Measurements from ENCODE around the gene DLGAP4.

DLGAP4 gene

DNA sequence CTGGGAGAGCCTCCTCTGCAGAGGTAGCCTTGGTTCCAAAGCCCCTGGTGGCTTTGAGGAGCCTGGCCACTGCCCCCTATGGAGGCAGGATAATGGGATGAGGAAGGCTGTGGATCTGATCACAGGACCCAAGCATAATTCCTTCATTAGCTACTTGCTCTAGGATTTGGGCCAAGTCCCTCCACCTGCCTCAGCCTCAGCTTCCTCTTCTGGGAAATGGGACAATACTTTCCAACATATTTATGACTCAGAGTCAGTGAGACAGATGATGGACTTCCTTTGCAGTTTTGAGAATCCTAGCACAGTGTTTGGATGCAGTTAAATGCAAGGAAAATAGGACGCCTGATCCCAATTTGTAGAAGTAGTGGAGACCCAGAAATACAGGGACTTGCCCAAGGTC lies 171.3 kb downstream of the DLGAP4 start:
- no peak for DNase-seq (ENCODE audit: low read depth in 2 of 2)

DNA sequence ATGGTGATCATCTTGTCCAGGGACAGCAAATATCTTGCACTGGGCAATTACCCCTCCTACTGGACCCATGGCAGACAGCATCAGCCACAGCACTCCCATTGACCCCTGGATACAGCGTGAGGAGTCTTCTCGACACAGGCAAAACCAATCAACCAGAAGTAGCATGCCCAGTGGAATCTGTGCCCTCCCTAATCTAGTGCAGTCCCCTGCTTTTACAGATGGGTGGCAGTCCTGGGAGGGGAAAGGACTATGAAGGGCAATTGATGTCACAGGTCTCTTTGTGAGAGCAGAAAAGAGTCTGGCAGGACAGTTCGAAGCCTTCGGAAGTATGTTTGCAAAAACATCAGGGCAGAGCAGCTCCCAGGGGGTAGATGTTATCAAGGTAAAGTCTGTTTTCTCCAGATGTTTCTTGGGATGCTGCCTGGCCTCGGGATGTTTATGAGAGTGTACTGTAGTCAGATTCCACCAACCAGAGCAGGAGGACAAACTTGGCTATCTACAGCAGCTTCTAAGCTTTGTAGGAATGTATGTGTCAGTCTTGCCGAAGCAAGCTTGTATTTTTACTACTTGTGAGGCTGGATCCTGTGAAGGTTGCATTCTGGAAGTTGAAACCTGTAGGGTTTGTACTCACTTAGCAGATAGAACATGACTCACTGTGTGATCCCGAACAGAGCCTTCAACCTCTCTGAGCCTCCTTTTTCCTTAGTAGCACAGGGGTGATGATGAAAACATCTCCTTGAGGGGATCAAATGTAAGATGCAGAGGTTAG lies 172.2 kb downstream of the DLGAP4 start:
- DNase-seq (ENCODE audit: low read depth in 2 of 2), result no peak

DNA sequence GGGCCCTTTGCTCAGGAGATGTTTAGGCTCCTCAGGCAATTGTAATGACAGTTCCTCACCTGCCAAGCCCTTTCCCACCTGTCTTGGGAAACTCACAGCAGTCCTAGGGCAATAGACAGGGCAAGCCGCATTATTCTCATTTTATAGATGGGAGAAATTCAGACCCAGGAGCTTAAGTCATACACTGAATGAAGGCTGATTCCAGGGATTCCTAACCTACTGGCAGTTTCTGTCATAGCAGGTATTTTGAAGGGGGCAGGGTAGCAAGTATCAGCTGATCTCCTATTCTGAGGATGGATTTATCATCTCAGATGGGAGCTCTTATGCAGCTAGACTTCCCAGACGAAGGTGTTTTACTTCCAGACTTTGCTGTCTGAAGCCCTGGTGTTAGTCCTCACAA lies 173.8 kb downstream of the DLGAP4 start:
- no peak for DNase-seq (ENCODE audit: low read depth in 2 of 2)

DNA sequence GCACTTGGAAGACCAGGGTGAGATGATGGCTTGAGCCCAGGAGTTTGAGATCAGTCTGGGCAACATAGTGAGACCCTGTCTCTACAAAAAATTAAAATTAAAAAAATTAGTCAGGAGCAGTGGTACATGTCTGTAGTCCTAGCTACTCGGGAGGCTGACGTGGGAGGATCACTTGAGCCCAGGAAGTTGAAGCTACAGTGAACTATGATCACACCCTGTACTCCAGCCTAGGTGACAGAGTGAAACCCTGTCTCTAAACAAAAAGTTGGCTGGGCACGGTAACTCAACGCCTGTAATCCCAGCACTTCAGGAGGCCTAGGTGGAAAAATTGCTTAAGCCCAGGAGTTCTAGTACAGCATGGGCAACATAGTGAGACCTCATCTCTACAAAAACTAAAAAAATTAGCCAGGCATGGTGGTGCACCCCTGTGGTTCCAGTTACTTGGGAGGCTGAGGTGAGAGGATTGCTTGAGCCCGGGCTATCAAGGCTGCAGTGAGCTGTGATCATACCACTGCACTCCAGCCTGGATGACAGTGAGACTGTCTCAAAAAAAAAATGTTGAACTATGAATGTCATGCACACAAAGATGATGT lies 174.4 kb downstream of the DLGAP4 start:
- DNase-seq (ENCODE audit: low read depth in 2 of 2), result no peak

DNA sequence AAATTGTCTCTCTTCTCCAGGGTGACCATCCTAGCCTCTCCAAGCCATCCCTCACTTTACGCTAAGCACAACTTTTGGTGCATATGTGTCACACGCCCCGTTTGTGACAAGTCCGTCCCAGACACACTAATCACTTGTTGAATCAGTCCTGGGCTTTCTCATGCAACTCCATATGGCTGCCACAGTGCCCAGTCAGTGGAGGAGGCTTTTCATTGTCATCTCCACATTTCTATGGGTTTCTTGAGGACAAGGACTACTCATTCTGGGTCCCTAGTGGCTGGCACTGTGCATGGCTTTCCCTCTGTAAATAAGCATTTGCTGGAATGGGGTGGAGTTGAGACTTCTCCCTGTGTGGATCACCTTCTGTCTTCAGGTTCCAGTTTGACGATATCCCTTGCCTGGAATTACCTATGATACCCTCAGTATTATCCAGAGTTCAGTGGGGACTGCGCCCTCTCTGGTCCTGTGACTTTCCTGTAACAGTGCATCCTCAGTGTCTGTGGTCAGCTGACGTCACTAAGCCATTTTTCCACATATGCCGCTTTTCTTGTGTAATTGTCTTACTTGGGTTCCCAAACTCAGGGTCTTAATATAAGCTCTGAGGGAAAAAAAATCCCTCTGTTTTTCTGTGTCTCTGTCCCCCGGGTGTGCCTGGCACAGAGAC lies 175.4 kb downstream of the DLGAP4 start:
- DNase-seq (ENCODE audit: low read depth in 2 of 2), result no peak

DNA sequence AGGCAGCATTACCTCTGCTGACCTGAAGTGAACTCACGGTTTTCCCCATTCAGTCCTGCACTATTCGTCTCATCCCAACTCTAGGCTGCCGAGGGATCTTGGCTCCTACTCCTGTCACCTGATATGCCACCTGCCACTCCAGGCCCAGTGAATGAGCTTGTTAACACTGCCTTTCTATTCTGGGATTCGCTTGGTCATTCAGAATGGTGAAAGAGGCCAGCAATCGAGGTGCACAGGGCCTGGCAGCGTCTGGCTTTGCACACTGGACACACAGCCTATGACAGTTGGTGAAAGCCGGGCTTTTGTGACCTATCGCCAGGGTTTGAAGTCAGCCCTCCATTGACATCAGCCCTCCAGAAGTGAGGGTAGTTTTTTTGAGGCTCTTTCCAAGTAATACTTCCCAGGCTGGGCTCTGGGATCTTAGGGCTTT lies 175.9 kb downstream of the DLGAP4 start:
- DNase-seq (ENCODE audit: low read depth in 2 of 2), result no peak

DNA sequence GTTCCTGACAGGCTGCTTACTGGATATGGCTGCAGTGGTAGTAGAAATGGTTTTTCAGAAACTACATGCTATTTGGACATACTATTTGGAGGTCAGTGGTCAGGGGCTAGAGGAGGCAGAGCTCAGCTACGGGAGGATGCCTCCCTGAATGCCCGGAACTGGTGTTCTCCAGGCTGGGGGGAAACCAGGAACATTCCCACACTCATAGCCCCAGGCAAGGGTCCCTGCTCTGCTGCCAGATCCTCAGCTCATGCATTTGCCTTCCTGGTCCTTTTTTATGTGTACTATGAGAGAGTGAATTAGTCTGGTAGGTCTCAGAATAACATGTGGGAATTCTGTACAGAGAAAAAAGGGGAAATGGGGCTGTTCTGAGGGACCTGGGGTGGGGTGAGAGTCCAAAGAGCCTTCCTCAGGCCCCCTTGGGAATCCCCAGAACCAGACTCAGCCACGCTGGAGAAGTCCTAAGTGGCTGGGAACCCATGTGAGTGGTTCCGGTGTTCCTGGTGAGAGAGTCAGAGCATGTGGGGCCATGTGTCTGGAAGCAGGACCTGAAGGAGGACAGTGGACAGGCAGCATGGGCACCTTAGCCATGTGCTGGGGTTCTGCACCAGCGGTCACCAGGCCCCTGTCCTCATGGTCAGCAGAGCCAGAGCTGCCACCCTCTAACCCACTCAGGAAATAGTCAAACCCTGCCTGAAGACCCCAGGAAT lies 177.2 kb downstream of the DLGAP4 start:
- DNase-seq (ENCODE audit: low read depth in 2 of 2), result no peak

DNA sequence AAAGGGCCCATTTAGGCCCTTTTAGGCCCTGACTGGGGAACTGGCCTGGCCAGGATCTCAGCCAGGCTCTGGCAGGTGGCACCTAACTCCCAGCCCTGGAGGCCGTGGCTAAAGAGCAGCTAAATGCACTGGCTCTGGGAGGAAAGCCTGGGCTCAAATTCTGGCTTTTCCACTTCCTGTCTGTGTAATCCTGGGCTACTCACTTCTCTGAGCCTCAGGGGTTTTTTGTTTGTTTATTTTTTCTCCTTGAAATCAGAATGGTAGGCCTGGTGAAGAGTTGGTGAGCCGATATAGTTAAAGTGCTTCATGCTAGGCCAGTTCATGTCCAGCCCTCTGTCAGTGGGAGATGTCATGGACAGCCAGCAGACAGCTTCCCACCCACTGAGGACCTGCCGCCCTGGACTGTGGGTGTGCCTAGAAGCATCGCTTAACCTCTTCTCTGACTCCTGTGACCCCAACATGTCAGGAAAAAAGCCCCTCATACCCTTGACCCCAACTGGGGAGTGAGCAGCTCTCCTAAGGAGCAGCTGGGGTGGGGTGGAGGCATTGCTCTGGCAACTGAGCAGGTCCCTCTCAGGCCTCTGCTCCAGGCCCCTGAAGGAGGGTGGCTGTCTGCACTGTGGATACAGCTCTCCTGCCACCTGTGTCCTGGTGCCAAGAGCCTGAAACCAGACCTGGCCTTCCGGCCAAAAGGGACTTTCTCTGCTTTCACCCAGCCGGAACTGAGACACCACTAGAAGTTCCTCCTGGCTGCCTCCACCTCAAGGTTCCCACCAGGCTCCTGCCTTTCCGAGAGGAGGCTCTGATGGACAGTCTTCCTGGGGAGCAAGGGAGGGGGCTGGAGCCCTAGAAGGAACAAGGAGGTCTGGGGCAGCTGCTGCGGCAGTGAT lies 178.0 kb downstream of the DLGAP4 start:
- no peak for DNase-seq (ENCODE audit: low read depth in 2 of 2)

DNA sequence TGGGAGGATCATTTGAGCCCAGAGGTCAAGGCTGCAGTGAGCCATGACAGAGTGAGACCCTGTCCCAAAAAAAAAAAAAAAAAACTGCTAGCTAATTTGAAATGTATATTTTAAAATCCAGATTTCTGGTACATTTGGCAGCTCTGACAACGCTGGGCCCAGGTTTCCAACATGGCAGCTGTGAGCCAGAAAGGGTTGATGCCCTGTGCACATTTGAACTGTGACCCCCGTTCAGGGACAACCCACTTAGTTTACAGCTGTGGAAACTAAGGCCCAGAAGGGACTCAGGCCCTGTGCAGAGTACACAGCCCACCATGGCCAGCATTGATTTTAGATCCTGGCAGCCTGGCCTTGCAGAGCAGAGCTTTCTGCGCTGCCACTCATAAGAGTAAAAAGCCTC lies 179.1 kb downstream of the DLGAP4 start:
- no peak for DNase-seq (ENCODE audit: low read depth in 2 of 2)

DNA sequence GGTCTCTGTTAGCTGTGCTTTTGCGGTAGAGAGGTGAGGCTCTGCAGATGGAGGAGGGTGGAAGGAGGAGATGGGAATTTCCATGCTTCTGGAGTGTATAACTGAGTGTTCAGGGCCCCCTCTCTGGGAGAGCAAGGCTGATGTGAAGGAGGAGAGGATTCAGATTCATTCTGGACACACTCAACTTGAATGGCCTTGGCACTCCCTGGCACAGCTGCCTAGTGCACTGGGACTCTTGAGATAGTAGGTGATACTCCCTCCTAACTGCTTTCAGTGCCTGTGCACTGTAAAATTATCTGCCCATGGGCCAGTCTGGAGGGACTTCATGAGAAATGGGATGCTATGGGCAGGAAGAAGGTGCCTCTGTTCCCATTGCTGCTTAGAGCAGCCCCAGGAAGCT lies 180.9 kb downstream of the DLGAP4 start:
- DNase-seq (ENCODE audit: low read depth in 2 of 2), result no peak

DNA sequence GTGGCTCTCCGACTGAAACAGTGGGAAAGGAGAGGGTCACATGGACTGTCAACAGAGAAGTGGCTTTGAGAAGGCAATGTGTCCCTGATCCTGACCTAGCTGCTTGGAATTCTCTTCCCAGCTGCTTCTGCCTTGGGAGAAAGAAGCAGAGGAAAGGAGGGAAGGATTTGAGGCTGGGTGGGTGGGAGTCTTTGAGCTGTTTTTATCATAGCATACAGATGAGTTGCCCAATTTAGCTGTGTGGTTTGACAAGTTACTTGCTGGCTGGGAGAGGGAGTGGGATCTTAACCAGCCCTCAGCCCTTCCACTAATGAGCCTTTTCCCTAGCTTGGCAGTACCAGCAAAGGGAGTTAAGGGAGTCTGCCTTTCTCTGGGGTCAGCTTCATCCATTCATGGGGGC lies 184.1 kb downstream of the DLGAP4 start:
- no peak for DNase-seq (ENCODE audit: low read depth in 2 of 2)

DNA sequence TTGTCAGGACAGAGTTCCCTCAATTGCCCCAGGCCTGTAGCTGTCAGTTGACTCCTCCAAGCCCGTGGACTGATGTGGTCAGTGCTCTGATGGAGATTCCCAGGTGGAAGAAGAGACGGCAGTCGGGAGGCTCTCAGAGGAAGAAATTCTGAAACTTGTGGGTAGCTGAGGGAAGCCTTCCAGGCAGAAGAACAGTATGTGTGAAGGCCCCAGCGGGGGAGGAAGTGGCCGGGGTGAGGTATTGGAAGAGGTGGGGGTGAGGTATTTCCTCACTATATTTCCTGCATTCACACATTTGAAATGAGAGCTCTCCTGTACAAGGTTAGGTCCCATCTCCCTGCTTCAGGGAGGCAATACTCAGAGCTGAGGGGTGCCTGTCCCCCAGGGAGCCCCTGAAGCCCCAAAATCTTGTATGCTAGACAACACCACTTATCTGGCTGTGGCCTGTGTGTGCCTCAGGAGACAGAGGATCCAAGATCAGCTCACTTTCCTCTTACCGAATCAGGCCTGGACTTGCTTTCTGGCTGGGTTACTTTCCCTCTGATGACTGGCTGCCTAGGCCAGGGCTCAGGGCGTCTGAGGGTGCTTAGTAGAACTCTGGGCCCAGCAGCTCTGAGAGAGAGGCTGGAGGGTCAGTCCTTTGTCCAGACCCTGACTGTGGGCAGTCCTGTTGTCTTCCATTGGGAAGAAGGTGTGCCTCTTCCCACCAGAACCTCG lies 185.9 kb downstream of the DLGAP4 start:
- DNase-seq (ENCODE audit: low read depth in 2 of 2), result peak; percentile 22 to 23

DNA sequence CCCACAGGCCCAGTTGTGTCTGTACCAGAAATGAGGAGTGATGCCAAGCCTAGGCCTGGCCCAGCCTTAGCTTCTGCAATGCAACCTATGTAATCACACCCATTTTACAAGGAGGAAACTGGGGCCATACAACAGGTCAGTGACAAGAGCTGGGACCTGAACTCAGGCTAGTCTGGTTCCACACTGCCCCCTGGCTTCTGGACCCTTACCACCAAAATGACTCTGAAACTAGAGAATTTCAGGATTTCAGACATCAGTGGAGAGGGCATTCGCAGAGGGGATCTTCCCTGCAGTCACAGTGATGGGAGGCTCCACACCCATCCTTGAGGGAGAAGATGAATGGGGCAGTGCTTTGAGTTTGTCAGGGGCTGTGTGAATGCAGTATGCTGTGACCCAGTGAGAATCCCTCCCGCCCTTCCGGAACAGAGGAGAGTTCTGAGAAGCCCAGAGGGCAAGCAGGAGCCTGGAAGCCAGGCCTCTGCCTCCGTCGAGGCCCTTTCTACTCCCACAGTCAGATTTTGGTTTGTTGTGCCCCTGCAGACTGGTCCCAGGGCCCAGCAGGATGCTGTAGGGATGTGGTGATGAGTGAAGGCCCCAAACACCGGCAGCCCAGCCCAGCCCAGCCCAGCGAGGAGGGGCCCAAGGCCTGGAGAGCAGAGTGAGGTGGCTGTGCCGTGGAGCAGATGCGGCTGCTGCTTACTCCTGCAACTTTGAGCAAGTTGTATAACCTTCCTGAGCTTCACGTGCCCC lies 187.1 kb downstream of the DLGAP4 start:
- DNase-seq (ENCODE audit: low read depth in 2 of 2), result no peak

DNA sequence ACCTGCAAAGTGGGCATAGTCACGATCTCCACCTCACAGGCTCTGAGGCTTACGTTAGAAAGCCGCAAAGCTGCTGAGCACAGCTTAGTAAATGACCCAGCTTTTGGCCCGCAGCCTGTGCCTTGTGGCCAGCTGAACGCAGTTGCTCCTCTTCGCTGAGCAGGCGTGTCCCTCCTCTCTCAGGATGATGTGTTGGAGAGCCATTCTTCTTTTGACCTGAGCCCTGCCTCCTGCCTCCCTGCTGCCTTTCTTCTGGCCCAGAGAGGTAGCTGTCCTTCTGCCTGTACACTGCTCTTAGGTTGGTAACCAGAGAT lies 187.6 kb downstream of the DLGAP4 start:
- no peak for DNase-seq (ENCODE audit: low read depth in 2 of 2)

DNA sequence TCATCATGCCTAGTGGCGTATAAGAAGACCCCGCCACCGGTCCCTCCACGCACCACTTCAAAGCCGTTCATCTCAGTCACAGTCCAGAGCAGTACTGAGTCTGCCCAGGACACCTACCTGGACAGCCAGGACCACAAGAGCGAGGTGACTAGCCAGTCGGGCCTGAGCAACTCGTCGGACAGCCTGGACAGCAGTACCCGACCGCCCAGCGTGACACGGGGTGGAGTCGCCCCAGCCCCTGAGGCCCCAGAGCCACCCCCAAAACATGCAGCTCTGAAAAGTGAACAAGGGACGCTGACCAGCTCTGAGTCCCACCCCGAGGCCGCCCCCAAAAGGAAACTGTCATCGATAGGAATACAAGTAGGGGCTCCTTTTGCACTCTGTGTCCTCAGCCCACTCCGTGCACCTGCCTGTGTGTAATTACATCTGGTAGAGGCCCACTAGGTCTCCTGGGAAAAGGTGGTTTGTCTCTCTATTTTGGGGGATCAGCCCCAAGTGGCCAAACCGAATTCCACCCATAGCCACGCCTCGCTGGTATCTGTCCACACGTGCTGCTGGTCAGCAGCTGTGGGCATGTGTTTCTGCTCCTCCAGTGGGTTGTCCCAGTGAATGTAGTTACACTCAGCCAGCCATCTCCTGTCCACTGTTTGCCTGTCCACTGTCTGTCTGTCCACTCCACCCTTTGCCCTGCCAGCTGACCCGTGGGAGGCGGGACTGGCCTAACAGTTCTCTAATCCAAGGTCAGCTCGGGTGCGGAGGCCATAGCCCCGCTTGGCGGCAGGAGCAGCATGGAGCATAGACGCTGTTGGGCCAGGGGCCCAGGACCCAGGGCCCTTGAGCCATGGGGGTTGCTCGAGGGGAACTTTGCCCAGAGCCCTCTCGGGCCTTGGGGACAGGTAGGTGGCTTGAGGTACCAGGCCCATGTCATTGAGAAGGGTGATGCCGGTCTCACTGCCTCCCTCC lies 190.8 kb downstream of the DLGAP4 start:
- DNase-seq (ENCODE audit: low read depth in 2 of 2), result no peak

DNA sequence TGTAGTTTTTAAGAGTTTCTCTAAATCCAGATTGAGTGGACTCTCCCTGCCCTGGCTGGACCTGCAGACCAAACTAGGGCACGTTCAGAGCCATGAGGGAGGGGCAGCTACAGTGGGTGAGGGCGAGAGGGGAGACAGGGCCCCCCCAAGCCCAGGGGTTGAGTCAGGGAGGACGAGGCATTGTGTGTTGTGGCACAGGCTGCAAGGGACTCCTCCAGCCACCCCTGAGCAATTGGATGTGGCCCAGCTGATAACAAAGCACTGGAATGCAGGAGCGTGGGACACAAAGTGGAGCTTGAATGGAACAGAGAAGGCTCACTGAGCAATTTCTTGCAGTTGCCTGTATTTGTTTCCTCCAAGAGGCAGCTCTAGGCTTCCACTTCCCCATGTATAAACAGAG lies 191.7 kb downstream of the DLGAP4 start:
- no peak for DNase-seq (ENCODE audit: low read depth in 2 of 2)

DNA sequence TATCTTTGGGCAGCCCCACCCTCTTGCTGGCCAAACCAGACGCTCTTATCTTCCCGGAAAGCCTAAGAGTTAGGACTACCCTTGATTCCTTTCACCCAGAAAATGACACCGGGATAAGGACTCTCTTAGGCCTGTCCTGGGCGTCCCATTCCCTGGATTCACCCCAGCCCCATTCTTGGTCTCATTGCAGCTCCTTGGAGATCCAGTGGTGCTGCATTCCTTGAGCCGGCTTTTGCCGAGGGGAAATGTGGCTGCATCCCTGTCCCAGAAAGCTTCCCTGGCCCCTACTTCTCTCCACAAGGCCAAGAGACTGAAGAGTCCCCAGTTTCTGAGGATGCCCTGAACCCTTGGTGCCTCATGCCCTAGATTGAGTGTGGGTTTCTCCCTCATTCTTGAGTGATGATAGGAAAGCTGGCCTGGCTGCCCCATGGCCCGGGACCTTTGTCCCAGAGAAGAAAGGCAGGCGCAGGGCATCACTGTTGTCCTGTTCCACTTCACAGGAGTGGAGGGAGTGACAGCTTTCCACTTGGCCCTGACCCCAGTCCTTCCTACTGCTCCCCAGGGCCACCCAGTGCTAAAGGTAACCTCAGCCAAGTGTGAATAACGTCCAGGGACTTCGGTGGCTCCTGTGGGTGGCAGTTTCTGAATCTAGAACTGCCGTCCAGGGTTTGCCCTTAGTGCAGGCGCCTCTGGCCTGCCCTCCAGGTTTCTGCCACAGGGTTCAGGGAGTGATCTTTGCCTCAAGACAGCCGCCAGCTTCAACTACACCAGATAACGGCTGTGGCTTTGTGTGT lies 192.4 kb downstream of the DLGAP4 start:
- DNase-seq (ENCODE audit: low read depth in 2 of 2), result no peak

DNA sequence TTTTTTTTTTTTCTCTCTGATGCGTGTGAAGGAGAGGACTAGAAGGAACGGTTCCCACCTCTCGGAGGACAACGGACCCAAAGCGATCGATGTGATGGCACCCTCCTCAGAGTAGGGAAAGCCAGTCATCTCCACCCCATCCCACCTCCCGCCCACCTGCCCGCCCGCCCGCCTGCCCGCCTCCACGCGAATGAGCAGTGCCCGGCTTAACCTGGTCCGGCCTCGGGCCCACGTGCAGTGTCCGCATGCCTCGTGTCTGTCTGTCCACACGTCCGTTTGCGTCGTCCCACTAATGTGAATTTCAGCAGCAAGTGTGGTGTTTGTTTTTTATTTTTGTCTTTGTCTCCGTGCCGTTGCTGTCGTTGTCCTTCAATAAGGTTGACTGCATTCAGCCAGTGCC lies 193.1 kb downstream of the DLGAP4 start:
- no peak for DNase-seq (ENCODE audit: low read depth in 2 of 2)
